Left renal pelvis (tissue), 4 donors: ENCODE data around the gene GXYLT2. TPM values are rescaled to one million over a fixed set of nuclear protein-coding genes. Genes with fewer than 3 reads are reported as not detected.
"Not testable (repeated sequence)": the region's sequence is repeated elsewhere in the genome, so short reads cannot be mapped to it uniquely, and the experiment has no call there.

ENCODE experiments used
- DNase-seq, 4 donors: peaks; one replicate each; pipeline ENCODE4 v3.0.0-alpha.2; 2013; ENCODE audit warnings: low read depth in 4 of 4, low spot score in 3 of 4
- polyA plus RNA-seq, 4 donors: library from polyadenylated mRNA; unstranded; fragments of 120-200 nt; gene quantifications; one replicate each; pipeline ENCODE4 v1.2.1, GENCODE V29; 2013; ENCODE audit not compliant: insufficient read length in 4 of 4

Gene GXYLT2
- polyA plus RNA-seq, 4 donors, result 13.1 to 55.4 (median 16.9) TPM

GRCh38 chr3:72969766-72970165, 81.9 kb downstream of the GXYLT2 start:
- no peak for DNase-seq

GRCh38 chr3:72970942-72971341, 83.1 kb downstream of the GXYLT2 start:
- DNase-seq, result no peak

DNA sequence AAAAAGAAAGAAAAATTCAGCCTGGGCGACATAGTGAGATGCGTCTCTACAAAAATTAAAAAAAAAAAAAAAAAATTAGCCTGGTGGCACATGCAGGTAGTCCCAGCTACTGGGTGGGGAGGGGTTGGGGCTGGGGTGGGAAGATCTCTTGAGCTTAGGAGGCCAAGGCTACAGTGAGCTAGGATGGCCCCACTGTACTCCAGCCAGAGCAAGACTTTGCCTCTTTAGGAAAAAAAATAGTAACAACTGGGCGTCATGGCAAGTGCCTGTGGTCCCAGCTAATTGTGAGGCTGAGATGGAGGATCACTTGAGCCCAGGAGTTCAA, 84.8 kb downstream of the GXYLT2 start:
- no peak for DNase-seq

- no peak for DNase-seq
Observed at GRCh38 chr3:72973031-72973723, 85.3 kb downstream of the GXYLT2 start.

DNA sequence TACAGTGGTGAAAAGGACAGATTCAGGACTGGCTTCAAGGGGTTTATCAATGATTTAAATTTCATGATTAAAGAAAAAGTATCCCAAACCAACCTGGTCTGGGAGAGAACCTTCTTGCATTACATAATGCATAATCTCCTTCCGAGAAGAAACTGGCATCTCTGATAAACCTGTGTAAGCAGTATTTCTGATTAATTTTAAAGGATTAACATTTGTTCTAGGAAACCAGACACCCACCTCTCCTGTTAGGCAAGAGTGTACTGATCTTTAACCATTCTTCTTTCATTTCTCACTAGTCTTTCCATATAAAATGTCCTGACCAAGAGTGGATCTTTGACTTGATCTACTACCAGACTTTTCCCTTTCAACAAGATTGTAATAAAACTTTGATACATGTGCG, 85.9 kb downstream of the GXYLT2 start:
- no peak for DNase-seq

DNA sequence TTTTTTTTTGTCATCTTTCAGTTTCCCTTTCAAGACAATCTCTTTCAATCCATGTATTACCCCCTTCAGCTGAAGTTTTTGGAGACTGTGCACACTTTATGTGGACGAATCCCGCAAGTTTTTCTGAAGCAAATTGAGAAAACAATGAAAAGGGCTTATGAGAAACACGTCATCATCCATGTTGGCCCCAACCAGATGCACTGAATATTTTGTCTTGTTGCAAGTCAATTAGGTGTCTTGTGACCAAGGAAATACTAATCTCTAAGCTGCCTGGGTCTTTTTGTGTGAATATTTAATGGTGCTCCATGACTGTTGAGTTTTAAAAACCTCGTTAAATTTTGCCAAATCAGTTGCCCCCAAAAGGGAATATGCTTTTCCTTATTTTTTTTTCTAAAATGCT, 87.1 kb downstream of the GXYLT2 start:
- DNase-seq, result no peak

- DNase-seq, result no peak
Observed at GRCh38 chr3:72976281-72976741, 88.5 kb downstream of the GXYLT2 start.

GRCh38 chr3:72977060-72977808, 89.4 kb downstream of the GXYLT2 start:
- no peak for DNase-seq

- DNase-seq, result no peak
Observed at GRCh38 chr3:72982609-72983366, 94.9 kb downstream of the GXYLT2 start.

DNA sequence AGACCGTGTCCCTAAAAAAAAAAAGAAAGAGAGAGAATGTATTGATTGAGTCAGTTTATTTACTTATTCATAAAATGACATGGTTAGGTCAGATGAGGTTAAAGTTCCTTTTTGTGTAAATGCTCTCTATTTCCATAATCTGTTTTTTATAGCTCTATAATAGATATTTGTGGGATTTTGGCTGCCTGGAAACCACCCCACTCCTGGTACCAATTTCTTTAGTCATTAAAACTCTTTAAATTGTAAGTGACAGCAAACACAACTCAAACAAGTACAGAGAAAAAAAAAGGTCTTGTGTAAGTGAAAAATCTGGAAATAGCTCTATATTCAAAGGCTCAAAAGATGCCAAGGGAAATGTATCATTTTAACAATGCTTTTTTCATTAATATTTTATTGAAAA, 97.7 kb downstream of the GXYLT2 start:
- no peak for DNase-seq

DNA sequence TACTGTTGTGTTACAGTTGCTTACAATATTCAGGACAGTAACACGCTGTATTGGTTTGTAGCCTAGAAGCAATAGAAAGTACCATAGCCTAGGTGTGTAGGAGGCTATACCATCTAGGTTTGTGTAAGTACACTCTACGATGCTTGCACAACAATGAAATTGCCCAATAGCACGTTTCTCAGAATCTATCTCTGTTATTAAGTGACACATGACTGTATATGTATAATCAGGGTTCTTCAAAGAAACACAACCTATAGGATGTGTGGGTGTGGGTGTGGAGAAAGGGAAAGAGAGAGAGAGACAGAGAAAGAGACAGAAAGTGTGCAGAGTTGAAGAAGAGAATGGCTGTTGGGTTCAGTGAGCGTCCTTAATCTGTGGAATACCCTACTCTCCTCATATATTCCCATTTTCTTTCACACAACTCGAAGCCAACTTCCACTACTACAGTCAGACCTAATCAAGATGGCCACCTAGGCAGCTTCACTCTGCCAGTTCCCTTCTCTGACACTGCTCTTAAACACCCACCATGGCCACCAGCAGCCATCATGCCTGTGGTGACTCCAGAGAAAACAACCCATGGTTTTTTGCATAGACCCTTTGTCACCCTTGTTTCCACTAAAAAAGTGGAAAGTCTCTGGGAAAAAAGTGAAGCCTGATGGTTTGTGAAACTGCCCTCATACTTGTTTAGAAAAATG, 103.0 kb downstream of the GXYLT2 start:
- DNase-seq, result no peak

GRCh38 chr3:72991522-72991921, 103.7 kb downstream of the GXYLT2 start:
- DNase-seq, result no peak

GRCh38 chr3:72993391-72993790, 105.5 kb downstream of the GXYLT2 start:
- DNase-seq, result no peak

DNA sequence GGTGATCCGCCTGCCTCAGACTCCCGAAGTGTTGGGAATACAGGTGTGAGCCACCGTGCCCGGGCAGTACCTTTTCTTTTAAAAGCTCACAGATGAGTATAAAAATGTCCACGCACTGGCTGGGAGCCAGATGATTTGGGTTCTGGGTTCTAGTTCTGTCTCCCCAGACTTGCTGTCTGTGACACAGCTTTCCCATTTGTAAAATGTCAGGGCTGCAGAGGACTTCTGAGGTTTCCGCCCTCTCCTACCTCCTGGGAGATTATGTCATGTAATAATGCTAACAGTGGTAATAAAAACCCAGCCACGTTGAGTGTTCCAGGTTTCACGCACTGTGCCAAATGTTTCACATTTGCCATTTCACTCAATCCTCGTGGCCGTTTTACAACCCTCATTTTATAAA, 107.5 kb downstream of the GXYLT2 start:
- DNase-seq, result no peak

GRCh38 chr3:72996121-72996472, 108.3 kb downstream of the GXYLT2 start:
- no peak for DNase-seq

DNA sequence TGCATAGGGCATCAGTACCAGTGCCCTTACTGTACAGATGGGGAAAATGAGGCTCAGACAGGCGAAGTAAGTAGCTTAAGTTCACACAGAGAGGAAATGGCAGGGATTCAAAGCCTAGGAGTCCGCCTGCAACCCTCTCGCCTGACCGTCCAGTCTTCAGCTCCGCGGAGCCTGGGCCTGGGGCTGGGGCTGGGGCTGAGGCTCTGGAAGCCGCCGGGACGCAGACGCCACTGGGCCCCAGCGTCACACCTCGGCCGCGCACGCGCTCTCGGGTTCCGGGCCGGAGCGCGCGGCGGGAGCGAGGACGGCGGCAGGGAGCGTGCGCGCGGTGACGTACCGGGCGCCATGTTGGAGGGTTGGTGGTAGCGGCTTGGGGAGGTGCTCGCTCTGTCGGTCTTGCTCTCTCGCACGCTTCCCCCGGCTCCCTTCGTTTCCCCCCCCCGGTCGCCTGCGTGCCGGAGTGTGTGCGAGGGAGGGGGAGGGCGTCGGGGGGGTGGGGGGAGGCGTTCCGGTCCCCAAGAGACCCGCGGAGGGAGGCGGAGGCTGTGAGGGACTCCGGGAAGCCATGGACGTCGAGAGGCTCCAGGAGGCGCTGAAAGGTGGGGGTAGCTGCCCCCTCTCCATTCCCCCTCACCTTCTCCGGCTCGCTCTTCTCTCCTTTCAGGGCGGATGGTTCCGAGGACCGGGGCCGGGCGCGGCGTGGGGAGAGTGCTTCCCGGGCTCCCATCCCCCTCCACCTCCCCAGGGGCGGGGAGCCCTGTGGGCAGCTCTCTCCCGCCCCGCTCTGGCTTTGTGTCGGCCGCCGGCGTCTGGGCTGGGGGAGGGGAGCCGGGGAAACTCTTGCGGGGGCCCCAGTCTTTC, 108.9 kb downstream of the GXYLT2 start, which contains the start of gene PPP4R2:
TSS of gene PPP4R2 (plus strand) at position 339 of the 861 bp plus-strand sequence. CDS start at position 566, 227 bp downstream.
- peak; percentile 63 to 80 (median 76) for DNase-seq

- DNase-seq, result peak; percentile 39 to 61 (median 48)
Observed at GRCh38 chr3:72997421-72997961, 109.6 kb downstream of the GXYLT2 start.

GRCh38 chr3:72998466-72998865, 110.6 kb downstream of the GXYLT2 start:
- peak in 2 of 4 donors; percentile 1 to 4 for DNase-seq

- DNase-seq, result no peak
Observed at GRCh38 chr3:72999951-73000350, 112.1 kb downstream of the GXYLT2 start.

GRCh38 chr3:73003050-73003449, 115.2 kb downstream of the GXYLT2 start:
- DNase-seq, result not testable (repeated sequence)
